CD4-positive, alpha-beta T cell treated with Interleukin-1 beta for 1 hour (primary cell): Measurements from ENCODE around the gene EXOC3L4.

Source experiments
- DNase-seq, 2 donors: peaks; one replicate each; pipeline ENCODE4 v3.0.0-alpha.2; 2020 to 2022

The EXOC3L4 gene

GRCh38 chr14:103155826-103156394, 61.4 kb downstream of the EXOC3L4 start:
- no peak for DNase-seq

GRCh38 chr14:103156651-103157378, 62.3 kb downstream of the EXOC3L4 start:
- no peak for DNase-seq

DNA sequence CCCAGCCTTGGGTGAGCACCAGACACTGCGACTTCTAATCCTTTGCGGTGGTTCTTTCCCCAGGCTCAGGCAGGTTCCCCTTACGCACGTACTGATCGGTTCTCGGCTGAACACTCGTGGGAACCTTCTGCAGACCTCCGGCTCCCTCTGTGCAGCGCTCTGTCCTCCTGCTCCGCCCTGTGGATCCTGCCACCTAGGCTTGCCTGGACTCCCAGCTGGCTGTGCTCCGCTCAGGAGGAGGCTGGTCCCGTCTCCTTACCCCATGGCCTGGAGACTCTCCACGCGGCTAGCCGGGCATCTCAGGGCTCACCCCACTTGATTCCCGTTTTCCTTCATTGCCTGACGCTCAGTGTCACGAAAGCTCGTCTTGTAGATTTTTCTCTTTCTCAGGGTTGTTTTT, 63.4 kb downstream of the EXOC3L4 start:
- no peak for DNase-seq

- DNase-seq, result no peak
Measured at GRCh38 chr14:103158688-103159087, 64.2 kb downstream of the EXOC3L4 start.
